Gastrocnemius medialis (tissue), 4 donors: Measurements from ENCODE around the gene PDE4B.

Experiments used
- CTCF ChIP-seq, 5 experiments: fragments of 450-650 bp in 3 of 5; fragments of 200-600 bp in 2 of 5; sonication (generic) in 2 of 5; IDR thresholded peaks in 4 of 5; conservative IDR thresholded peaks in 1 of 5; 1 replicate in 4 of 5; 2 replicates in 1 of 5; pipeline ENCODE4 v1.5.1; 2016 to 2019; ENCODE audit warnings: antibody characterized with exemption in 5 of 5, mild to moderate bottlenecking in 3 of 5, moderate library complexity in 3 of 5
- POLR2A ChIP-seq, 2 donors: fragments of 450-650 bp; IDR thresholded peaks; one replicate each; pipeline ENCODE4 v1.6.1; 2017; ENCODE audit warnings: antibody characterized with exemption in 2 of 2, mild to moderate bottlenecking in 2 of 2, moderate library complexity in 2 of 2

- no peak for TF ChIP-seq CTCF (IDR thresholded peaks at IDR 0.05 in 4 of 5, conservative IDR thresholded peaks at IDR 0.05 in 1 of 5)
- no peak for TF ChIP-seq POLR2A (IDR thresholded peaks at IDR 0.05)
These were observed 622.6 kb downstream of the PDE4B start for GRCh38 chr1:66415281-66415680.
